Thoracic aorta (tissue), 2 donors: ENCODE data around the gene TGFB2. TPM values are rescaled to one million over a fixed set of nuclear protein-coding genes. Genes with fewer than 3 reads are reported as not detected.
A peak's percentile ranks its signal among the peaks of the same experiment; 100 is the strongest.

Source experiments
- ATAC-seq: fragments of 150-250 bp; one replicate; pipeline ENCODE4 v1.8.0; 2017; ENCODE audit warnings: low read depth; ENCODE audit not compliant: insufficient number of reproducible peaks, low FRiP score
- DNase-seq: peaks from one replicate; pipeline ENCODE4 v3.0.0-alpha.2; 2020; ENCODE audit warnings: low spot score
- H3K27ac ChIP-seq, 2 donors: fragments of 200-600 bp; sonication (generic); 1 replicate in 1 of 2; 2 replicates in 1 of 2; pipeline ENCODE4 v1.5.1; 2016; ENCODE audit warnings: mild to moderate bottlenecking in 2 of 2, moderate library complexity in 2 of 2
- H3K27me3 ChIP-seq: fragments of 200-600 bp; sonication (generic); replicated peaks from 2 replicates; pipeline ENCODE4 v1.6.0; 2016; ENCODE audit warnings: mild to moderate bottlenecking; ENCODE audit not compliant: insufficient read depth
- H3K36me3 ChIP-seq: fragments of 200-600 bp; sonication (generic); one replicate; pipeline ENCODE4 v1.5.1; 2016
- H3K4me1 ChIP-seq, 2 donors: fragments of 200-600 bp; sonication (generic); 1 replicate in 1 of 2; 2 replicates in 1 of 2; pipeline versions ENCODE4 v1.5.1 to v1.6.0; 2016; ENCODE audit warnings: low read depth in 2 of 2, mild to moderate bottlenecking in 1 of 2; ENCODE audit not compliant: control insufficient read depth in 1 of 2
- H3K4me3 ChIP-seq: fragments of 200-600 bp; sonication (generic); 2 replicates; pipeline ENCODE4 v1.5.1; 2016; ENCODE audit warnings: mild to moderate bottlenecking
- H3K9me3 ChIP-seq: fragments of 200-600 bp; sonication (generic); 2 replicates; pipeline ENCODE4 v1.5.1; 2016
- CTCF ChIP-seq: fragments of 200-600 bp; sonication (generic); IDR thresholded peaks from one replicate; pipeline ENCODE4 v1.5.1; 2019; ENCODE audit warnings: antibody characterized with exemption
- total RNA-seq, 2 donors: library from RNA; depleted of rRNA; stranded (reverse); fragments of >200 nt; gene quantifications; one replicate each; pipeline versions ENCODE4 v1.1.0 to v1.2.3, GENCODE V29; 2016

The TGFB2 gene
- total RNA-seq, 2 donors from 2014 or later: 9.1 to 9.2 TPM

GRCh38 chr1:218322762-218323161, 22.4 kb upstream of the TGFB2 start:
- no peak for TF ChIP-seq CTCF
- Histone ChIP-seq H3K36me3 (peaks cover 18% of the 10 kb centered on the region), H3K4me1 (no peaks in the 10 kb centered on the region), H3K27ac (no peak overlapping the region), H3K4me3 (no peak overlapping the region), H3K27me3 (no peaks in the 10 kb centered on the region), H3K9me3 (no peaks in the 10 kb centered on the region)
- no peak for DNase-seq
- ATAC-seq: no peak

GRCh38 chr1:218323568-218324225, 21.4 kb upstream of the TGFB2 start:
- Histone ChIP-seq H3K27ac (no peak overlapping the region), H3K27me3 (no peaks in the 10 kb centered on the region), H3K36me3 (peaks cover 18% of the 10 kb centered on the region), H3K4me1 (no peaks in the 10 kb centered on the region), H3K4me3 (no peak overlapping the region), H3K9me3 (no peaks in the 10 kb centered on the region)
- no peak for DNase-seq
- ATAC-seq: no peak
- no peak for TF ChIP-seq CTCF

DNA sequence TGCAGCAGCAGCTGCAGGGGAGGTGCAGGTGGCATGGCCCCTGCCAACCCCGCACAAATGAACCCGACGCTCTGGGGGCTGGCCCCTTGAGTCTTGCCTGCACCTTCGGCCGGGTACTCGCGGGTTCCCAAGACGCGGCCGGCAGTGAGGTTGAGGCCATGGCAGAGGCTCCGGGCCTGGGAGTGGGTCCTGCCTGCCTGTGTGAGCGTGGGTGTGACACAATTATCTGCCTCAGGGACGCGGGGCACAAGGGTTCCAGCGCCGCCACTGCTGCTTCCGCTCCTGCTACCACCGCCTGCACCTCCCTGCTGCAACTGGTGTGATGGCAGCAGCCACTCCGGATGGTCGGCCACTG, 20.9 kb upstream of the TGFB2 start:
- TF ChIP-seq CTCF: no peak
- no peak for ATAC-seq

DNA sequence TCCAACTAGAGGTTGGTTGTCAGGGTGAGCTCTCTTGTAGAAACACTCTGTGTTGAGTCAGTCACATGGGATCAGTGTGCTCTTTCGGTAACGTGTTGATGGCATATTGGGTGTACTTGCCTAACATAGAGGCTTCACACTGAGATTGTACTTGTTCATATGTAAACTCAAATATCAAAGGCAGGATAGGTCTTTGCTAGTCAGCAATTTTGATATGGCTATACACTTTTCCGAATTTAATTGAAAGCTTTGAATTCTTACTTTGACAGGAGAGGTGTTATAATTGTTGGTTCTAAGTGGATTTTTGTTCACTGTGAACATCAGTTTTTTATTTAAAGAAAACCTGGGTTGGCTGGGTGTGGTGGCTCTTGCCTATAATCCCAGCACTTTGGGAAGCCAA, 16.4 kb upstream of the TGFB2 start:
- TF ChIP-seq CTCF: no peak
- no peaks in the 10 kb centered on the region for H3K9me3 ChIP-seq
- no peaks in the 10 kb centered on the region for H3K4me1 ChIP-seq
- peaks cover 6% of the 10 kb centered on the region for H3K36me3 ChIP-seq
- H3K27me3 ChIP-seq: no peaks in the 10 kb centered on the region
- H3K27ac ChIP-seq: no peak overlapping the region
- DNase-seq (no peak), ATAC-seq (no peak)
- no peak overlapping the region for H3K4me3 ChIP-seq

More for the DNA sequence above, 20.9 kb upstream of the TGFB2 start:
- H3K4me1 ChIP-seq: no peaks in the 10 kb centered on the region
- no peak overlapping the region for H3K4me3 ChIP-seq
- no peaks in the 10 kb centered on the region for H3K27me3 ChIP-seq
- no peak for DNase-seq
- H3K36me3 ChIP-seq: peaks cover 18% of the 10 kb centered on the region
- H3K27ac ChIP-seq: no peak overlapping the region
- H3K9me3 ChIP-seq: no peaks in the 10 kb centered on the region

DNA sequence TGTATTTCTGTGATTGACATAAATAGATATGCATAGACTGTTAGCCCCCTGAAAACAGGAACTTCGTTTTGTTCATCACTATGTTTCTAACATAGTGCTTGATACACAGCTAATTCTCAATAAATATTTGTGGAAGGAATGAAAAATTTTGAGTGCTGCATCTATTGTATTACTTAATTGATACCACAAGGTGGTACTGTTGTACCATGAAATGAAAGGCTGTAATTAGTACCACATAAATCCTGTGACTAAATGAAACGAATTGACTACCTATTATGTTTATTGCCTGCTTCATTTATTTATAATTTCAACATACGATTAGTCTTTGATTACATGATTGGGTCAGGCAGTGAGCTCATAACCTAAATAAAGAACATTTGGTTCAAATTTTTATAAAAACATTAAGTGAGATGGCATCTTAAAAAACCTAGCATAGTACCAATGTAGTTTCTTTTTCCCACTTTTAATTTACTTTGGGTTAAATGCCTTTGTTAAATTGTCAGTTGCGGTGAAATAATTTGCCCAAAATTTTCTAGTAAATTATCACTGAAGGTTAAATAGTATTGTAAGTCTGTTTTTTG, 15.0 kb upstream of the TGFB2 start:
- peak; percentile 72 for TF ChIP-seq CTCF
- Histone ChIP-seq H3K9me3 (no peaks in the 10 kb centered on the region), H3K4me3 (no peak overlapping the region), H3K27ac (no peak overlapping the region), H3K36me3 (no peaks in the 10 kb centered on the region), H3K4me1 (no peaks in the 10 kb centered on the region), H3K27me3 (no peaks in the 10 kb centered on the region)
- ATAC-seq: no peak
- no peak for DNase-seq
